WTC11 (cell line): Measurements from ENCODE around the gene ATF7IP. TPM values are rescaled to one million over a fixed set of nuclear protein-coding genes. Genes with fewer than 3 reads are reported as not detected.

Experiments
- ATAC-seq: fragments of 200-7000 bp; cut with Tn5 transposase; 2 replicates; pipeline ENCODE4 v1.10.0; 2021; ENCODE audit warnings: mild to moderate bottlenecking, moderate library complexity
- CTCF ChIA-PET: fragments of 300-600 bp; sonication (Branson Sonifier 250); formaldehyde crosslinking; loops from one replicate; lab custom pipeline; 2021; ENCODE audit warnings: antibody characterized with exemption; lab: Charles Lee
- POLR2A ChIA-PET: fragments of 350-600 bp; sonication (Branson Sonifier 250); formaldehyde crosslinking; loops from one replicate; lab custom pipeline; 2021; ENCODE audit warnings: antibody characterized with exemption; lab: Charles Lee
- DNase-seq: peaks from one replicate; pipeline ENCODE4 v3.0.0; 2021; ENCODE audit warnings: low spot score
- H3K27ac Mint-ChIP-seq: 2 replicates; pipeline ENCODE4 v1.8.0; 2021; ENCODE audit warnings: mixed read lengths
- H3K27me3 Mint-ChIP-seq: 2 replicates; pipeline ENCODE4 v1.8.0; 2021; ENCODE audit warnings: low read depth, mild to moderate bottlenecking, moderate library complexity, mixed read lengths
- H3K36me3 Mint-ChIP-seq: 2 replicates; pipeline ENCODE4 v1.8.0; 2021; ENCODE audit warnings: mixed read lengths
- H3K4me1 Mint-ChIP-seq: 2 replicates; pipeline ENCODE4 v1.8.0; 2022; ENCODE audit warnings: mixed read lengths
- H3K4me3 Mint-ChIP-seq: 2 replicates; pipeline ENCODE4 v1.8.0; 2021; ENCODE audit warnings: mild to moderate bottlenecking, moderate library complexity, mixed read lengths
- H3K9me3 Mint-ChIP-seq: 2 replicates; pipeline ENCODE4 v1.8.0; 2021; ENCODE audit warnings: mixed read lengths
- CBFB ChIP-seq: sonication (generic); formaldehyde crosslinking; IDR thresholded peaks from 2 replicates; pipeline ENCODE4 v1.8.1; 2022; ENCODE audit warnings: mild to moderate bottlenecking, low read depth, missing genetic modification reagents
- ELF4 ChIP-seq: sonication (generic); formaldehyde crosslinking; IDR thresholded peaks from 2 replicates; pipeline ENCODE4 v1.8.1; 2022; ENCODE audit warnings: low read depth, mild to moderate bottlenecking, moderate library complexity, missing genetic modification reagents
- FOXP1 ChIP-seq: sonication (generic); formaldehyde crosslinking; IDR thresholded peaks from 2 replicates; pipeline ENCODE4 v1.8.0; 2022; ENCODE audit warnings: missing genetic modification reagents, mild to moderate bottlenecking, moderate library complexity, borderline replicate concordance
- HMGA2 ChIP-seq: fragments of 250-450 bp; sonication (Bioruptor Pico); IDR thresholded peaks from 2 replicates; pipeline ENCODE4 v1.4.0; 2021; ENCODE audit warnings: mild to moderate bottlenecking, moderate library complexity
- SMAD3 ChIP-seq: sonication (generic); formaldehyde crosslinking; IDR thresholded peaks from 2 replicates; pipeline ENCODE4 v1.8.0; 2022; ENCODE audit warnings: missing genetic modification reagents, mild to moderate bottlenecking, borderline replicate concordance
- SOX15 ChIP-seq: fragments of 250-450 bp; sonication (Bioruptor Pico); IDR thresholded peaks from 2 replicates; pipeline ENCODE4 v1.9.0; 2021; ENCODE audit warnings: mild to moderate bottlenecking
- ZNF121 ChIP-seq: sonication (generic); formaldehyde crosslinking; IDR thresholded peaks from 2 replicates; pipeline ENCODE4 v1.8.0; 2023; ENCODE audit warnings: missing genetic modification reagents
- ZNF671 ChIP-seq: fragments of 250-450 bp; sonication (Bioruptor Pico); IDR thresholded peaks from 2 replicates; pipeline ENCODE4 v1.8.0; 2021; ENCODE audit warnings: mild to moderate bottlenecking
- total RNA-seq: library from RNA; stranded (reverse); gene quantifications from 3 replicates; pipeline ENCODE4 v1.2.3, GENCODE V29; 2021
- TF ChIP-seq, protein P1 (sequence below): fragments of 250-450 bp; sonication (Bioruptor Pico); IDR thresholded peaks from 2 replicates; pipeline ENCODE4 v1.9.0; 2021; ENCODE audit warnings: mild to moderate bottlenecking
- TF ChIP-seq, protein P2 (sequence below): sonication (generic); formaldehyde crosslinking; IDR thresholded peaks from 2 replicates; pipeline ENCODE4 v1.8.0; 2023; ENCODE audit warnings: mild to moderate bottlenecking, missing genetic modification reagents
- TF ChIP-seq, protein P3 (sequence below): sonication (generic); formaldehyde crosslinking; IDR thresholded peaks from 2 replicates; pipeline ENCODE4 v1.8.0; 2023; ENCODE audit warnings: missing genetic modification reagents, mild to moderate bottlenecking, borderline replicate concordance
- TF ChIP-seq, protein P4 (sequence below): fragments of 250-450 bp; sonication (Bioruptor Pico); IDR thresholded peaks from 2 replicates; pipeline ENCODE4 v2.1.2; 2022; ENCODE audit warnings: mild to moderate bottlenecking, moderate library complexity
- TF ChIP-seq, protein P5 (sequence below): sonication (generic); formaldehyde crosslinking; IDR thresholded peaks from 2 replicates; pipeline ENCODE4 v1.8.1; 2022; ENCODE audit warnings: mild to moderate bottlenecking, missing genetic modification reagents, moderate library complexity, borderline replicate concordance
- TF ChIP-seq, protein P6 (sequence below): sonication (generic); formaldehyde crosslinking; IDR thresholded peaks from 2 replicates; pipeline ENCODE4 v1.8.1; 2023; ENCODE audit warnings: mild to moderate bottlenecking, moderate library complexity, missing genetic modification reagents
- TF ChIP-seq, protein P7 (sequence below): fragments of 250-450 bp; sonication (Bioruptor Pico); IDR thresholded peaks from 2 replicates; pipeline ENCODE4 v1.8.0; 2021; ENCODE audit warnings: mild to moderate bottlenecking
- TF ChIP-seq, protein P8 (sequence below): sonication (generic); formaldehyde crosslinking; IDR thresholded peaks from 2 replicates; pipeline ENCODE4 v1.8.1; 2023; ENCODE audit warnings: mild to moderate bottlenecking, missing genetic modification reagents, borderline replicate concordance

The ATF7IP gene
- total RNA-seq, 1 experiment from 2014 or later, result 141 TPM

DNA sequence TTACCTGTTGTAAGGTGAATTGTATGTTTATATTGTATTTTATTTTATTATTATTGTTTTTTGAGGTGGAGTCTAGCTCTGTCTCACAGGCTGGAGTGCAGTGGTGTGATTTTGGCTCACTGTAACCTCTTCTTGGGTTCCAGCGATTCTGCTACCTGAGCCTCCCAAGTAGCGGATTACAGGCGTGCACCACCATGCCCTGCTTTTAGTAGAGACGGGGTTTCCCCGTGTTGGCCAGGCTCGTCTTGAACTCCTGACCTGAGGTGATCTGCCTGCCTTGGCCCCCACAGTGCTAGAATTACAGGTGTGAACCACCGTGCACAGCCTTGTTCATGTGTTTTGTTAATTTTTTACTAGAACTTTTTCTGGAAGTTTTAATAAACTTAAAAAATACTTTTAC, 3.8 kb downstream of the ATF7IP start:
- DNase-seq, result no peak
- Mint-ChIP-seq H3K27me3 (no peaks in the 10 kb centered on the region), H3K36me3 (peaks cover 17% of the 10 kb centered on the region), H3K27ac (no peak overlapping the region), H3K4me3 (no peak overlapping the region; the same call in 1 of the 2 replicates), H3K9me3 (peaks cover 8% of the 10 kb centered on the region), H3K4me1 (peaks cover 56% of the 10 kb centered on the region)
- TF ChIP-seq, protein P1, sequence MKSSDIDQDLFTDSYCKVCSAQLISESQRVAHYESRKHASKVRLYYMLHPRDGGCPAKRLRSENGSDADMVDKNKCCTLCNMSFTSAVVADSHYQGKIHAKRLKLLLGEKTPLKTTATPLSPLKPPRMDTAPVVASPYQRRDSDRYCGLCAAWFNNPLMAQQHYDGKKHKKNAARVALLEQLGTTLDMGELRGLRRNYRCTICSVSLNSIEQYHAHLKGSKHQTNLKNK, result no peak
- TF ChIP-seq, protein P2, sequence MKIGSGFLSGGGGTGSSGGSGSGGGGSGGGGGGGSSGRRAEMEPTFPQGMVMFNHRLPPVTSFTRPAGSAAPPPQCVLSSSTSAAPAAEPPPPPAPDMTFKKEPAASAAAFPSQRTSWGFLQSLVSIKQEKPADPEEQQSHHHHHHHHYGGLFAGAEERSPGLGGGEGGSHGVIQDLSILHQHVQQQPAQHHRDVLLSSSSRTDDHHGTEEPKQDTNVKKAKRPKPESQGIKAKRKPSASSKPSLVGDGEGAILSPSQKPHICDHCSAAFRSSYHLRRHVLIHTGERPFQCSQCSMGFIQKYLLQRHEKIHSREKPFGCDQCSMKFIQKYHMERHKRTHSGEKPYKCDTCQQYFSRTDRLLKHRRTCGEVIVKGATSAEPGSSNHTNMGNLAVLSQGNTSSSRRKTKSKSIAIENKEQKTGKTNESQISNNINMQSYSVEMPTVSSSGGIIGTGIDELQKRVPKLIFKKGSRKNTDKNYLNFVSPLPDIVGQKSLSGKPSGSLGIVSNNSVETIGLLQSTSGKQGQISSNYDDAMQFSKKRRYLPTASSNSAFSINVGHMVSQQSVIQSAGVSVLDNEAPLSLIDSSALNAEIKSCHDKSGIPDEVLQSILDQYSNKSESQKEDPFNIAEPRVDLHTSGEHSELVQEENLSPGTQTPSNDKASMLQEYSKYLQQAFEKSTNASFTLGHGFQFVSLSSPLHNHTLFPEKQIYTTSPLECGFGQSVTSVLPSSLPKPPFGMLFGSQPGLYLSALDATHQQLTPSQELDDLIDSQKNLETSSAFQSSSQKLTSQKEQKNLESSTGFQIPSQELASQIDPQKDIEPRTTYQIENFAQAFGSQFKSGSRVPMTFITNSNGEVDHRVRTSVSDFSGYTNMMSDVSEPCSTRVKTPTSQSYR (CRISPR knock-in tag), result no peak
- TF ChIP-seq ZNF671 (CRISPR knock-in tag) (no peak), HMGA2 (no peak), ZNF121 (CRISPR knock-in tag) (0 out of 2 replicates have a peak, but pooled peaks have one; percentile 49), SOX15 (CRISPR knock-in tag) (no peak)
- TF ChIP-seq, protein P3, sequence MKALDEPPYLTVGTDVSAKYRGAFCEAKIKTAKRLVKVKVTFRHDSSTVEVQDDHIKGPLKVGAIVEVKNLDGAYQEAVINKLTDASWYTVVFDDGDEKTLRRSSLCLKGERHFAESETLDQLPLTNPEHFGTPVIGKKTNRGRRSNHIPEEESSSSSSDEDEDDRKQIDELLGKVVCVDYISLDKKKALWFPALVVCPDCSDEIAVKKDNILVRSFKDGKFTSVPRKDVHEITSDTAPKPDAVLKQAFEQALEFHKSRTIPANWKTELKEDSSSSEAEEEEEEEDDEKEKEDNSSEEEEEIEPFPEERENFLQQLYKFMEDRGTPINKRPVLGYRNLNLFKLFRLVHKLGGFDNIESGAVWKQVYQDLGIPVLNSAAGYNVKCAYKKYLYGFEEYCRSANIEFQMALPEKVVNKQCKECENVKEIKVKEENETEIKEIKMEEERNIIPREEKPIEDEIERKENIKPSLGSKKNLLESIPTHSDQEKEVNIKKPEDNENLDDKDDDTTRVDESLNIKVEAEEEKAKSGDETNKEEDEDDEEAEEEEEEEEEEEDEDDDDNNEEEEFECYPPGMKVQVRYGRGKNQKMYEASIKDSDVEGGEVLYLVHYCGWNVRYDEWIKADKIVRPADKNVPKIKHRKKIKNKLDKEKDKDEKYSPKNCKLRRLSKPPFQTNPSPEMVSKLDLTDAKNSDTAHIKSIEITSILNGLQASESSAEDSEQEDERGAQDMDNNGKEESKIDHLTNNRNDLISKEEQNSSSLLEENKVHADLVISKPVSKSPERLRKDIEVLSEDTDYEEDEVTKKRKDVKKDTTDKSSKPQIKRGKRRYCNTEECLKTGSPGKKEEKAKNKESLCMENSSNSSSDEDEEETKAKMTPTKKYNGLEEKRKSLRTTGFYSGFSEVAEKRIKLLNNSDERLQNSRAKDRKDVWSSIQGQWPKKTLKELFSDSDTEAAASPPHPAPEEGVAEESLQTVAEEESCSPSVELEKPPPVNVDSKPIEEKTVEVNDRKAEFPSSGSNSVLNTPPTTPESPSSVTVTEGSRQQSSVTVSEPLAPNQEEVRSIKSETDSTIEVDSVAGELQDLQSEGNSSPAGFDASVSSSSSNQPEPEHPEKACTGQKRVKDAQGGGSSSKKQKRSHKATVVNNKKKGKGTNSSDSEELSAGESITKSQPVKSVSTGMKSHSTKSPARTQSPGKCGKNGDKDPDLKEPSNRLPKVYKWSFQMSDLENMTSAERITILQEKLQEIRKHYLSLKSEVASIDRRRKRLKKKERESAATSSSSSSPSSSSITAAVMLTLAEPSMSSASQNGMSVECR (CRISPR knock-in tag), result no peak
- TF ChIP-seq, protein P4, sequence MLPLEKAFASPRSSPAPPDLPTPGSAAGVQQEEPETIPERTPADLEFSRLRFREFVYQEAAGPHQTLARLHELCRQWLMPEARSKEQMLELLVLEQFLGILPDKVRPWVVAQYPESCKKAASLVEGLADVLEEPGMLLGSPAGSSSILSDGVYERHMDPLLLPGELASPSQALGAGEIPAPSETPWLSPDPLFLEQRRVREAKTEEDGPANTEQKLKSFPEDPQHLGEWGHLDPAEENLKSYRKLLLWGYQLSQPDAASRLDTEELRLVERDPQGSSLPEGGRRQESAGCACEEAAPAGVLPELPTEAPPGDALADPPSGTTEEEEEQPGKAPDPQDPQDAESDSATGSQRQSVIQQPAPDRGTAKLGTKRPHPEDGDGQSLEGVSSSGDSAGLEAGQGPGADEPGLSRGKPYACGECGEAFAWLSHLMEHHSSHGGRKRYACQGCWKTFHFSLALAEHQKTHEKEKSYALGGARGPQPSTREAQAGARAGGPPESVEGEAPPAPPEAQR (CRISPR knock-in tag), result no peak
- no peak for ATAC-seq
- ChIA-PET POLR2A (no interaction called here), CTCF (no interaction called here)

DNA sequence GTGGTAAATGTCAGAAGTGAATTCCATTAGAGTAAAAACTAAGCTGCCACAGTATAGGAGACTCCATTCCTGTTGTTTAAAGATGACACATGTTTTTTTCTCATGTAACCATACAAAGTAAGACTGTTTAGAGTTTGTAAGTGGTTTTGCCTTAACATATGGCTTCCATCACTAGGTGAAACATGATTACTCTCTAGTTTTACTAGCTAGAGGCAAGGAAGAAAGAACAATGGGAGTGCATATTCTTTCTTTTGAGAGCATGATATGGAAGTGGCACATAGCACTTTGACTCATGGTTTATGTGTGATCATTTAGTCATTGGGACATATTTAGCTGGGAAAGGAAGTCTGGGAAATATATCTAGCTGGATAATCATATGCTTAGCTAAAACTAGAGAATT, 7.7 kb downstream of the ATF7IP start:
- ChIA-PET POLR2A (interaction anchor here (0.6 to 0.7 kb wide), 2 partner anchors 106 to 131 kb away, joined by 4 to 5 read pairs; no protein-coding TSS in a partner anchor), CTCF (interaction anchor here (0.8 kb wide), 1 partner anchor 135 kb away, joined by 3 read pairs; no protein-coding TSS in a partner anchor)
- H3K4me3 Mint-ChIP-seq, result peak overlapping the region; percentile 14
- H3K27me3 Mint-ChIP-seq, result no peaks in the 10 kb centered on the region
- no peak for ATAC-seq
- peaks cover 16% of the 10 kb centered on the region for H3K36me3 Mint-ChIP-seq
- no peak for DNase-seq
- no peaks in the 10 kb centered on the region; the same call in 1 of the 2 replicates for H3K9me3 Mint-ChIP-seq
- peak overlapping the region; percentile 86 for H3K27ac Mint-ChIP-seq
- peaks cover 67% of the 10 kb centered on the region for H3K4me1 Mint-ChIP-seq
- TF ChIP-seq, protein P5, sequence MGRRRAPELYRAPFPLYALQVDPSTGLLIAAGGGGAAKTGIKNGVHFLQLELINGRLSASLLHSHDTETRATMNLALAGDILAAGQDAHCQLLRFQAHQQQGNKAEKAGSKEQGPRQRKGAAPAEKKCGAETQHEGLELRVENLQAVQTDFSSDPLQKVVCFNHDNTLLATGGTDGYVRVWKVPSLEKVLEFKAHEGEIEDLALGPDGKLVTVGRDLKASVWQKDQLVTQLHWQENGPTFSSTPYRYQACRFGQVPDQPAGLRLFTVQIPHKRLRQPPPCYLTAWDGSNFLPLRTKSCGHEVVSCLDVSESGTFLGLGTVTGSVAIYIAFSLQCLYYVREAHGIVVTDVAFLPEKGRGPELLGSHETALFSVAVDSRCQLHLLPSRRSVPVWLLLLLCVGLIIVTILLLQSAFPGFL (CRISPR knock-in tag), result no peak
- TF ChIP-seq, protein P6, sequence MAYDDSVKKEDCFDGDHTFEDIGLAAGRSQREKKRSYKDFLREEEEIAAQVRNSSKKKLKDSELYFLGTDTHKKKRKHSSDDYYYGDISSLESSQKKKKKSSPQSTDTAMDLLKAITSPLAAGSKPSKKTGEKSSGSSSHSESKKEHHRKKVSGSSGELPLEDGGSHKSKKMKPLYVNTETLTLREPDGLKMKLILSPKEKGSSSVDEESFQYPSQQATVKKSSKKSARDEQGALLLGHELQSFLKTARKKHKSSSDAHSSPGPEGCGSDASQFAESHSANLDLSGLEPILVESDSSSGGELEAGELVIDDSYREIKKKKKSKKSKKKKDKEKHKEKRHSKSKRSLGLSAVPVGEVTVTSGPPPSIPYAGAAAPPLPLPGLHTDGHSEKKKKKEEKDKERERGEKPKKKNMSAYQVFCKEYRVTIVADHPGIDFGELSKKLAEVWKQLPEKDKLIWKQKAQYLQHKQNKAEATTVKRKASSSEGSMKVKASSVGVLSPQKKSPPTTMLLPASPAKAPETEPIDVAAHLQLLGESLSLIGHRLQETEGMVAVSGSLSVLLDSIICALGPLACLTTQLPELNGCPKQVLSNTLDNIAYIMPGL (CRISPR knock-in tag), result no peak
- TF ChIP-seq FOXP1 (CRISPR knock-in tag) (no peak), SMAD3 (CRISPR knock-in tag) (no peak), CBFB (CRISPR knock-in tag) (no peak), ELF4 (CRISPR knock-in tag) (no peak)
- TF ChIP-seq, protein P7, sequence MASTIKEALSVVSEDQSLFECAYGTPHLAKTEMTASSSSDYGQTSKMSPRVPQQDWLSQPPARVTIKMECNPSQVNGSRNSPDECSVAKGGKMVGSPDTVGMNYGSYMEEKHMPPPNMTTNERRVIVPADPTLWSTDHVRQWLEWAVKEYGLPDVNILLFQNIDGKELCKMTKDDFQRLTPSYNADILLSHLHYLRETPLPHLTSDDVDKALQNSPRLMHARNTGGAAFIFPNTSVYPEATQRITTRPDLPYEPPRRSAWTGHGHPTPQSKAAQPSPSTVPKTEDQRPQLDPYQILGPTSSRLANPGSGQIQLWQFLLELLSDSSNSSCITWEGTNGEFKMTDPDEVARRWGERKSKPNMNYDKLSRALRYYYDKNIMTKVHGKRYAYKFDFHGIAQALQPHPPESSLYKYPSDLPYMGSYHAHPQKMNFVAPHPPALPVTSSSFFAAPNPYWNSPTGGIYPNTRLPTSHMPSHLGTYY (CRISPR knock-in tag), result no peak
- TF ChIP-seq, protein P8, sequence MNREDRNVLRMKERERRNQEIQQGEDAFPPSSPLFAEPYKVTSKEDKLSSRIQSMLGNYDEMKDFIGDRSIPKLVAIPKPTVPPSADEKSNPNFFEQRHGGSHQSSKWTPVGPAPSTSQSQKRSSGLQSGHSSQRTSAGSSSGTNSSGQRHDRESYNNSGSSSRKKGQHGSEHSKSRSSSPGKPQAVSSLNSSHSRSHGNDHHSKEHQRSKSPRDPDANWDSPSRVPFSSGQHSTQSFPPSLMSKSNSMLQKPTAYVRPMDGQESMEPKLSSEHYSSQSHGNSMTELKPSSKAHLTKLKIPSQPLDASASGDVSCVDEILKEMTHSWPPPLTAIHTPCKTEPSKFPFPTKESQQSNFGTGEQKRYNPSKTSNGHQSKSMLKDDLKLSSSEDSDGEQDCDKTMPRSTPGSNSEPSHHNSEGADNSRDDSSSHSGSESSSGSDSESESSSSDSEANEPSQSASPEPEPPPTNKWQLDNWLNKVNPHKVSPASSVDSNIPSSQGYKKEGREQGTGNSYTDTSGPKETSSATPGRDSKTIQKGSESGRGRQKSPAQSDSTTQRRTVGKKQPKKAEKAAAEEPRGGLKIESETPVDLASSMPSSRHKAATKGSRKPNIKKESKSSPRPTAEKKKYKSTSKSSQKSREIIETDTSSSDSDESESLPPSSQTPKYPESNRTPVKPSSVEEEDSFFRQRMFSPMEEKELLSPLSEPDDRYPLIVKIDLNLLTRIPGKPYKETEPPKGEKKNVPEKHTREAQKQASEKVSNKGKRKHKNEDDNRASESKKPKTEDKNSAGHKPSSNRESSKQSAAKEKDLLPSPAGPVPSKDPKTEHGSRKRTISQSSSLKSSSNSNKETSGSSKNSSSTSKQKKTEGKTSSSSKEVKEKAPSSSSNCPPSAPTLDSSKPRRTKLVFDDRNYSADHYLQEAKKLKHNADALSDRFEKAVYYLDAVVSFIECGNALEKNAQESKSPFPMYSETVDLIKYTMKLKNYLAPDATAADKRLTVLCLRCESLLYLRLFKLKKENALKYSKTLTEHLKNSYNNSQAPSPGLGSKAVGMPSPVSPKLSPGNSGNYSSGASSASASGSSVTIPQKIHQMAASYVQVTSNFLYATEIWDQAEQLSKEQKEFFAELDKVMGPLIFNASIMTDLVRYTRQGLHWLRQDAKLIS (CRISPR knock-in tag), result no peak
